ENCODE data around the gene RNF166. TPM values are rescaled to one million over a fixed set of nuclear protein-coding genes. Genes with fewer than 3 reads are reported as not detected.
A peak's percentile ranks its signal among the peaks of the same experiment; 100 is the strongest.

The RNF166 gene
- total and polyA plus RNA-seq, 2 of the 13 experiments (the other 11 are each of a cell fraction or from before 2014, with no cell fraction given): 21.4 to 23.0 TPM

- TF ChIP-seq ZBTB49 (CRISPR knock-in tag; IDR thresholded peaks at IDR 0.05; ENCODE audit: borderline replicate concordance) (no peak), ZBTB42 (CRISPR knock-in tag; IDR thresholded peaks at IDR 0.05) (no peak), NFYC (CRISPR knock-in tag; IDR thresholded peaks at IDR 0.05) (no peak), NRL (CRISPR knock-in tag; IDR thresholded peaks at IDR 0.05; ENCODE audit: borderline replicate concordance) (peak; percentile 20; the same call in 1 of the 2 replicates), PHF5A (CRISPR knock-in tag; IDR thresholded peaks at IDR 0.05; ENCODE audit: low read depth, unreplicated experiment) (no peak), GZF1 (CRISPR knock-in tag; IDR thresholded peaks at IDR 0.05) (no peak), POGZ (CRISPR knock-in tag; IDR thresholded peaks at IDR 0.05) (no peak; the same call in 1 of the 2 replicates), ZSCAN30 (CRISPR knock-in tag; IDR thresholded peaks at IDR 0.05) (no peak), THAP7 (CRISPR knock-in tag; IDR thresholded peaks at IDR 0.05) (no peak), RNF219 (CRISPR knock-in tag; IDR thresholded peaks at IDR 0.05) (no peak), ZNF326 (CRISPR knock-in tag; IDR thresholded peaks at IDR 0.05; ENCODE audit: borderline replicate concordance) (peak; percentile 89; the same call in 1 of the 2 replicates), ZNF253 (CRISPR knock-in tag; IDR thresholded peaks at IDR 0.05; ENCODE audit: borderline replicate concordance) (no peak), CEBPZ (IDR thresholded peaks at IDR 0.05; ENCODE audit: low read length) (no peak), ZNF792 (CRISPR knock-in tag; IDR thresholded peaks at IDR 0.05) (no peak; the same call in 1 of the 2 replicates), KMT2B (CRISPR knock-in tag; IDR thresholded peaks at IDR 0.05) (no peak), JARID2 (CRISPR knock-in tag; IDR thresholded peaks at IDR 0.05; ENCODE audit: insufficient replicate concordance) (no peak), KLF11 (CRISPR knock-in tag; IDR thresholded peaks at IDR 0.05) (0 out of 2 replicates have a peak, but pooled peaks have one; percentile 30), HDAC2 (CRISPR knock-in tag; IDR thresholded peaks at IDR 0.05) (no peak), TRIM22 (IDR thresholded peaks at IDR 0.05) (no peak), RXRB (CRISPR knock-in tag; IDR thresholded peaks at IDR 0.05; ENCODE audit: borderline replicate concordance) (no peak; the same call in 1 of the 2 replicates), MED13 (CRISPR knock-in tag; IDR thresholded peaks at IDR 0.05) (no peak)
Observed at GRCh38 chr16:88681084-88681680, 25.0 kb downstream of the RNF166 start (continued).
